NCI-H2029 (cell line): ENCODE data around the gene CRYAB.
A peak's percentile ranks its signal among the peaks of the same experiment; 100 is the strongest.
"Not testable (repeated sequence)": the region's sequence is repeated elsewhere in the genome, so short reads cannot be mapped to it uniquely, and the experiment has no call there.

Experiments
- DNase-seq: peaks from one replicate; lab custom pipeline; 2025; lab: John Stamatoyannopoulos, UW

CRYAB gene

DNA sequence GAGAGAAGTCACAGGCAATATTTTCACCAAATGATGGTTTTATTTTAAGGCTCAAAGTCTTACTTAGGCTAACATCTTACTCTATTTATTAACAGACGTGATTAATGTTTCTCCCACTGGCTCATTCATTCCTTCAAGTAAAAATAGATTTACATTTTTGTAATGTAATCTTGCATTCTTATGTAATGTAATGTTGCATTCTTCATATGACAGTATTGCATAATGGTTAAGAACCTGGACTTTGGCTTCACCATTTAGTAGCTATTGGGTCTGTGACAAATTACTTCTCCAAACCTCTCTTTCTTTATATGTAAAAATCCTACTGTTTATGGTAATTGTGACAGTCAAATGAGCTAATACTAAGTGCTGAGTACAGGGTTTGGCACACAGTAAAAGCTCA is 22.3 kb upstream of the CRYAB start:
- DNase-seq: no peak

DNA sequence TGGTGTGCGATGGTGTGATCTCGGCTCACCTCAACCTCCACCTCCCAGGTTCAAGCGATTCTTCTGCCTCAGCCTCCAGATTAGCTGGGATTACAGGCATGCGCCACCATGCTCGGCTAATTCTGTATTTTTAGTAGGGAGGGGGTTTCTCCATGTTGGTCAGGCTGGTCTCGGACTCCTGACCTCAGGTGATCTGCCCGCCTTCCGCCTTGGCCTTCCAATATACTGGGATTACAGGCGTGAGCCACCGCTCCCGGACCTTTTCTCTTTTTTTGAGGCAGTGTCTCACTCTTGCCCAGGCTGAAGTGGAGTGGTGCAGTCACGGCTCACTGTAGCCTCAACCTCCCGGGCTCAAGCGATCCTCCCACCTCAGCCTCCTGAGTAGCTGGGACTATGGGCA is 21.6 kb upstream of the CRYAB start:
- DNase-seq: not testable (repeated sequence)

DNA sequence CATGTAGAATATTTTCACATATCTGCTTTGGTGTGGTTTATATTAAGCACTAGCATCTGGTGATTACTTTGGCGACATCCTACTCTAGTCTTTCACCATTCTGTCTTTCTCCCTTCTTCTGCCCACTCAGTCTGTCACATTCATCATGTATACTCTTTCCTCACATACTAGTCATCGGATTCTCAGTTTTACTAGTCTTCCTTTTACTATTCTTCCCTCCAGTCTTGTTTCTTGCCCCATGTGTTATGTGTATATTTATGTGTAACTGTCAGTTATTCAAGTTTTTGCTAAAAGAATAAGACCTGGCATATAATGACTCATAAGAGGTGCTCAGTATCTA is 21.0 kb upstream of the CRYAB start:
- DNase-seq: no peak

DNA sequence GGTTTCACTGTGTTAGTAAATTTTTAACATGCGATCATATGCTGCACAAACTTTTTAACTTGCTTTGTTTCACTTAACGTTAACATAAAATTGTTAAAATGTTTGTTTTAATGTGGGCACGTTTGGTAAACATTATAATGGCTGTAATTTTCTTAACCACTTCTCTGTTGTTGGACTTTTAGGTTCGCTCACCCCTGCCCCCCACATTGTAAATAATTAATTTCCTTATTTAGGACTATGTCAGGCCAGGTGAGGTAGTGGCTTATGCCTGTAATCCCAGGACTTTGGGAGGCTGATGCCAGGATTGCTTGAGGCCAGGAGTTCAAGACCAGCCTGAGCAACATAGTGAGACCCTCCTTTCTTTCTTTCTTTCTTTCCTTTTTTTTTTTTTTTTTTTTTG is 18.9 kb upstream of the CRYAB start:
- no peak for DNase-seq

DNA sequence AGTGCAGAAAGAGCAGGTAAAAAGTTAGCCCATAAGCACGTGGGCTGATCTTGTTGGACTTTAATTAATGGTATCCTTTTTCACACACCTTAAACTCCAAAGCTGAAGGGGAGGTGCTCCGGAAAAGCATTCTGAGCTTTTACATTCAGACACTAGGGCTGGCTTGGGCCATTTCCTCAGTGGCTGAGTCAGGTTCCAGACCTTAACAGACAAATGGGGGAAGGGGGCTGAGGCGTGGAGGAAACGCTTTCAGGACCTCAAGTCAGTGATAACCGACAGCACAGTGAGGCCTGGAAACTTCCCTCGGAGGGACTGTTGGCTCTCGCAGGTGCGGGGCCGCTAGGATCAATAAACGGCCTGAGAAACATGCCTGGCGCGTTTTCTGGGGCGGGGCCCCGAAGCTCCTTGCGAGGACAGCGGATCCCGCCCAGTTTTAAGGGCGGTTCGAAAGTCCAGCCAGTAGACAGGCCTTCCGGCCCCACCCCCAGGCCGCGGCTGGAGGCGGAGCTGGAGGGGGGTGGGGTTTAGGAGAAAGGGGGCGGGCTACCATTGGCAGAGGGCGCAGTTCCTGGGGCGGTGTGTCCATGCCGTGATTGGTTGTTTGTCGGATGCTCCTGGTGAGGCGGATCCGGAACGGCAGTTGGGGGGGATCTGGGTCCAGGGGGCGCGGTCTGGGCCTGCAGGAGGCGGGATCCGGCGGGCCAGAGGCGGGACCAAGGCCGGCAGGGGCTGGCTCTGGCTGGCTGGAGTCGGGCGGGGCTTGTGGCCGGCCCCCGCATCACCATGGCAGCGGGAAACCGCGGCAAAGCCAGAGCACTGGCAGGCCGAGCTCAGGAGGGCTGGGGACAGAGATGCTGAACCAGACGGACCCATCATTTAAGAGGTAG is 15.2 kb upstream of the CRYAB start:
- peak; percentile 97 for DNase-seq

DNA sequence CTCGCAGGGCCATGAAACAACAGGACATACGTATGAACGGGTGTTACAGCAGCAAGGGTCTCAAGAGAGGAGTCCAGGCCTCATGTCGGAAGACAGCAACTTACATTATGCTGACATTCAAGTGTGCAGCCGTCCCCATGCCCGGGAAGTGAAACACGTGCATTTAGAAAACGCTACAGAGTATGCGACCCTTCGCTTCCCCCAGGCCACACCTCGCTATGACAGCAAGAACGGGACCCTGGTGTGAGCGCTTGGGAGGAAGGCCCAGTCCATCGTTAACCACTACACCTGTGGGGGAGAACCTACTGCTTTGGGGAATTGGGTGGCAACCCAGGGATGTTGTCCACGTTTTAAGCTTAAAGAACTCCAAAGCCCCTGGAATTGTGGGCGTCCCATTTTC is 14.4 kb upstream of the CRYAB start:
- DNase-seq: no peak

DNA sequence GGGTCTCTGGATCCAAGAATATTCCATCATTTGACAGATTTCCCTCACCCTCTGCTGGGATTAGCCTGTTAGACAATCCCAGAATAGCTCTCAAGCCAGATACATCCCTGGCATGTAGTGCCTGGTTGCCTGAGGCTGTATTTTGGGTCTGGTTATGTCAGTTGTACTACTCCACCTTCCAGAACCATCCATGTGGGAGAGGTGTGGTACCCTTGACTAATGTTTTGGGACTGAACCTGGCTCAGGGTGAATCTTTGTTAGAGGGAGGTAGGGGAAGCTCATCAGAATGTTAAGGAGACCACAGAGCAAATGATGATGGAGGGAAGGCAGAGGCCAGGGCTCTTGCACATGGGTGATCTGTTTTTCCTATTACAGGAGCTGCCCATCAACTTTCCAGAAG is 12.4 kb upstream of the CRYAB start:
- DNase-seq: no peak

DNA sequence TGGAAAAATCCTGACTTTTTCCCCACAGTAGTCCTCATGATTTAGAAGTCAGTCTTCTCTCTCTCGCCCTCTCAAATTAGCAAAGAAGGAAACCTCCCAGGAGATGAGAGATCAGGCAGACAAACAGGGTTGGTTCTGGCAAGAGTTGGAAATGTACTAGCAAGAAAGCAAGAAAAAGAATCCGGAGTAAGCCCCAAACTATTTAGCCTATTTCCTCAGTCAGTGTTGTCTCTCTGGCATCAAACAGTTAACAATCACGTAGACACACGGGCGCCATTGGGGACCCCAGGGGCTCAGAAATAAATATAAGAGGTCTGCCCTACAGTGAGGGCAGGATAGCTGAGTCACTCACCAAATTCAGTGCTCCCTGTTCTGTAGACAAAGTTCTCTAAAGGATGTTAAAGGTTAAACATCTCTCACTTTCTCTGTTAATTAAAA is 11.8 kb upstream of the CRYAB start:
- DNase-seq: no peak

DNA sequence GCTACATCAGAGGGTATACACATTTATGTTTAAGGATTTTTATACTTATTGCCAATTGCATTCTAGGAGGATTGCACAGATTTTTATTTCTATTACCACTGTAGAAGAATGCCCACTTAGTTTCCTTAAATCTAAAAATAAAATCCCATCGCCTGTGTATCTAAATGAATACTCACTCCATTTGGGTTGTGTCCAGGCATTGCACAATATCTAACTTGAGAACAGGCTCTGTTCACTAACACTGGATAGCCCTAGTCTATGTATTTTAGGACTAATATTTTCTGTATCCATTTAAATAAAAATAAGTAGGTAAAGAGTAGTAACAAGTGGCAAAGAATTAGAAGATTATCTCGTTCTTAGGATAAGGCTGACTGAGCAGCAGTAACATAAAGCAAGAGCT is 11.2 kb upstream of the CRYAB start:
- peak; percentile 46 for DNase-seq

DNA sequence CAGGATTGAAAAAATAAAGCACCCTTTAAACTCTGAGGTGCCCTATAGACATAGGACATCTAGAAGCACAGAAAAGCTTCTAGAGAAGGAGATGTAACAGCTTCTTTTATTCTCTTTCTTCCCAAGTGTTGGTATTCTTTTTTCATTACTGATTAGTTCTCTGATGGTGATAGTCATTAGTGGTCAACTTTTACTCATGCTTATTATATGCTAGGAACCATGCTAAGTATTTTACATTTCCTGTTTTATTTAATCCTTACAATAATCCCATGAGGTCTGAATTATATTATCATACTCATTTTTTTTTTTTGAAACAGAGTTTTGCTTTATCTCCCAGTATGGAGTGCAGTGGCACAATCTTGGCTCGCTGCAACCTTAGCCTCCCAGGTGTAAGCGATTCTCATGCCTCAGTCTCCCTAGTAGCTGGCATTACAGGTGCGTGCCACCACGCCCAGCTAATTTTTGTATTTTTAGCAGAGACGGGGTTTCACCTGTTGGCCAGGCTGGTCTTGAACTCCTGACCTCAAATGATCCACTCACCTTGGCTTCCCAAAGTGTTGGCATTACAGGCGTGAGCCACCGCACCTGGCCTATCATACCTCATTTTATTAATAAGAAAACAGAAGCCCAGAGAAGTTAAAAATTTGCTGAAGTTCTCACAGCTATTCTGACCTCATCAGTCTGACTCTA is 10.1 kb upstream of the CRYAB start:
- no peak for DNase-seq

DNA sequence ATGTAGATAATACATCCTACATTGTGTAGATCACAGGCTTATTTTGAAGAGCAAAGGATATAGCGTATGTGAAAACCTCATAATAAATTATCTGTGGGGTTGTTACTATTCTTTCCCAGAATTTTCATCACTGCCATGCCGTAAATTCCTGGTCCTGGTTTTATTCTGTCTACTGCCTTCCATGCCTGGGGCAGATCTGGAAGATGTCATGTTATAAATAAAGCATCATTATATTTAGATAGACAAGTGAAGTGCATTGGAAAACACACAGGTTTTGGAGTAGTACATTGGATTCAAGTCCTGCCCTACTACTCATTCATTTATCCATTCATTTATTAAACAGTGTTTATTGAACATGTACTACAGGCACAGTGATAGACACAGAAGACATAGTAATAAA is 9.3 kb upstream of the CRYAB start:
- DNase-seq: no peak

DNA sequence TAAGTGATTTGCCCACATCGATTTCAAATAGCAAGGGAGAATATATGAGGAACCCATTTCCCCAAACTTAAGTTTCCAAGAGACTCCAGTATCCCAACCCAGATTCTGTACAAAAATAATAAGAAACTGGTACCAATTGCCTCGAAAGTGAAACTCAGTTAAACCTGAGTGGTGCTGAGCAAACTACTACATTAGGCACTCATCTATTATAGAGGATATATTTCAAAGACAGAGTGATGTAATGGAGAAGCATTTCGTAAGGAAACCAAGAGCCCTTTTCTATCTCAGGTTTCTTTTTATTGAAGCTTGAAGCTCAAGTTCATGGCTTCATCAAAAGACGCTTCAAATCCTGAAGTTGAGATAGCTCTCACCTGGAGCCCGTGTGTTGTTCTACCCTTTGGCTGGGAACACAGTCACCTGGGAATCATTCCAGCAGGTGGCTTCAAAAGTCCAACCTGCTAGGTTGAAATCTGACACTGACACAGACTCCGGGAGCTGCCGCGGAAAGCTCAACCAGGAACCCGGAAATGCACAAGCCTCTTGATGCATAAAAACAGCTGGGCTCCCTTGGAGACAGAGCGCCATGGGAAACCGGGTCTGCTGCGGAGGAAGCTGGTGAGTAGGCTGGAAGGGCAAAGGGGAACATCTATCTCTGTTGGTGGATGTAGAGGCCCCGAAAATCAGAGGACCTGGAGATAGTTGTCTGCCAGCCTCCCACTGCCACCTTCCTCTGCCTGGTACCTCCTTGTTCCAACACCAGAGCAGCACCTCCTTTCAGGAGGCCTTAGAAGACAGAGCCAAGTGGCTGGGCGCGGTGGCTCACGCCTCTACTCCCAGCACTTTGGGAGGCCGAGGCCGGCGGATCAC is 7.1 kb upstream of the CRYAB start, which contains the start of gene C11orf52:
Gene C11orf52 (plus strand): TSS at position 524 of the 867 bp plus-strand sequence. CDS start 60 bp downstream, at position 584.
- peak; percentile 98 for DNase-seq

DNA sequence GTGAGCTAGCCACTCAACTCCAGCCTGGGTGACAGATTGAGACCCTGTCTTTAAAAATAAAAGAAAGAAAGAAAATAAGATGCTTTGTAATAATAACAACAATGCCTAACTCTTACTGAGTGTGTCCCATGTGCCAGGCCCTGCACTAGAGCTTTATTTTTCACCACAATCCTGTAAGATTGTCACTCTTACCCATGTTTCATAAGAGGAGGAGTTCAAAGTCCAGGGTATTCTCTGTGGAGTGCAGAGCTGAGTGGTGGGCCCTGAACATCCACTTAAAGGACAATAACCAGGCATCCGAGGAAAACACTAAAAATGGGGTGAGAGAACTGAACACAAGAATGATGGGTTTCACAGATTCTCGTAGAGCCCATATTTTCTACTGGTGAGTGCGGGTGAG is 6.2 kb upstream of the CRYAB start:
- no peak for DNase-seq

DNA sequence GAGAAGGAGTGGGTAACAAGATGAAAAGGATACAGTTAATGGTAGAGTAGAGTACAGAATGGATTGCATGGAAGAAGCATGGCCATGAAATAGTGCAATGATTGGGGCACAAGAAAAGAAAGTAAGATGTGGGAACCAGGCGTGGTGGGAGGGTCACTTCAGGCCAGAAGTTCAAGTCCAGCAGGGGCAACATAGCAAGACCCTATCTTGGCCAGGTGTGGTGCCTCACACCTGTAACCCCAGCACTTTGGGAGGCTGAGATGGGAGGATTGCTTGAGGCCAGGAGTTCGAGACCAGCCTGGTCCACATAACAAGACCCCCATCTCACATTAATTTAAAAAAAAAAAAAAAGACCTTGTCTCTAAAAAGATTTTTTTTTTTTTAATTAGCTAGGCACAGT is 5.7 kb upstream of the CRYAB start:
- DNase-seq: no peak

DNA sequence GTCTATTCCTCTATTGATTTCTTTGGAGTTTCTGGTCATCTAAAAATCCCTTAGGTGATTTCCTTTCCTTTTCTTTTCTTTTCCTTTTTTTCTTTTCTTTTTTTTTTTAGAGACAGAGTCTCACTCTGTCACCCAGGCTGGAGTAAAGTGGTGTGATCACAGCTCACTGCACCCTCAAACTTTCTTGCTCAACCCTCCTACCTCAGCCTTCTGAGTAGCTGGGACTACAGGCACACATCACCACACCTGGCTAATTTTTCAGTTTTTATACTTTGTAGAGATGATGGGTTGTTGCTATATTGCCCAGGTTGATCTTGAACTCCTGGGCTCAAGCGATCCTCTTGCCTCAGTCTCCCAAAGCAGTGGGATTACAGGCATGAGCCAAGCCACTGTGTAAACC is 5.2 kb upstream of the CRYAB start:
- DNase-seq: no peak

DNA sequence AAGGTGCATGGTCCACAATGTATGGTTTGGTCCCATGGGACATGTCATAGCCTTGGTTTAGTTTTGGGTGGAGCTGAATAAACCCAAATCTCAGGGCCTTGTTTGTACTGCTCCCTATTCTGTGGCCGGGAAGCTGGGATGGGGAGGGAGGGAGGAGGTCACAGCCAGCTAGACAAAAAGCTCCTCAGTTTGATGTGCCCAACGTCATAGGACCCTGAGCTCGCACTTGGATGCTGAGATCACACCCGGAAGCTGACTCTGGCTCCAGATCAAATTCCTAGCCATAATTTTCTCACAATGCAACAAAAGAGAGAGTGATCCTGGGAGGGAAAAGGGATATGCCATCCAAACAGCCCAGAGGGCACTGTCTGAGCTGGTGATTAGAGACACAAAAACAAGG is 2.4 kb upstream of the CRYAB start:
- peak; percentile 60 for DNase-seq

DNA sequence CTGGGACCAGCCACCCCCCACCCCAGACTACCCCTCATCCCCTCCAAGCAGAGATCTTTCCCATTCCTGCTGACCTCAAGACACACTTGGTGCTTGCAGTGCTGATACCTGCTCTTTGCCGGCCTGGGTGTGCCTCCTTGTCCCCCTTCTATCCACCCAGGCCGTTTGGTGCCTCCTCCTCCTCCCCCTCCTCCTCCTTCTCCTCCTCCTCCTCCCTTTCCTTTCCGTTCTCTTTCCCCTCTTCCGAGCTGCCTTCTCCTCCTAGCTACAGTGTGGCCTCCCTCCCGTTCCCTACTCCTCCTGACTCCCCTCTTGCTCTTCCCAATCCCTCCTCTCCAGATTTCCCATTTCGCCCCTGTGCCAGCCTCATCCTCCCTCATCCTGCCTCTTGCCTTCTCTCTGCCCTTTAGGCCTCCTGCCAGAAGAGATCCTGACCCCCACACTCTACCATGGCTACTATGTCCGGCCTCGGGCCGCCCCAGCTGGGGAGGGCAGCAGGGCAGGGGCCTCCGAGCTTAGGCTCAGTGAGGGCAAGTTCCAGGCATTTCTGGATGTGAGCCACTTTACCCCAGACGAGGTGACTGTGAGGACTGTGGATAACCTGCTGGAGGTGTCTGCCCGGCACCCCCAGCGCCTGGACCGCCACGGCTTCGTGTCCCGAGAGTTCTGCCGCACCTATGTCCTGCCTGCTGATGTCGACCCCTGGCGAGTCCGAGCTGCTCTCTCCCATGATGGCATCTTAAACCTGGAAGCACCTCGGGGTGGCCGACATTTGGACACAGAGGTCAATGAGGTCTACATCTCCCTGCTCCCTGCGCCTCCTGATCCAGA is 1.7 kb upstream of the CRYAB start:
- DNase-seq: no peak

DNA sequence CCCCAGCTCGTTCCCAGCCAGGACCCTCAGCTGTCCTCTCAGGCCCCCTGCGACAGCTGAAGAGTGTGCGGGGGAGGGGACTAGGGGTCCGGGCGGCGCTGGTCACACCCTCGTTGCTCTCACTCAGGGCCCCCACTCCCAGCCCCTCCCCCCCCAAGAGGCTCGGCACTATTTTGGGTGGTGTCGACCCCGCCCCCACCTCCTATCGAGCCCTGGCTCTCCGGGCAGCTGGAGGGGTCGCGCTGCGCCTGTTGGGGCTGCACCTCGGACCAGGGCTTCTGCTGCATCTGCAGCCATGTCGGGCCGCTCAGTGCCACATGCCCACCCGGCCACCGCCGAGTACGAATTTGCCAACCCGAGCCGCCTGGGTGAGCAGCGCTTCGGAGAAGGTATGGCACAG is 965 bp upstream of the CRYAB start, which contains the start of gene HSPB2:
Gene HSPB2 (plus strand): TSS at position 200 of the 400 bp plus-strand sequence. CDS start 96 bp downstream, at position 296.
- DNase-seq: no peak

DNA sequence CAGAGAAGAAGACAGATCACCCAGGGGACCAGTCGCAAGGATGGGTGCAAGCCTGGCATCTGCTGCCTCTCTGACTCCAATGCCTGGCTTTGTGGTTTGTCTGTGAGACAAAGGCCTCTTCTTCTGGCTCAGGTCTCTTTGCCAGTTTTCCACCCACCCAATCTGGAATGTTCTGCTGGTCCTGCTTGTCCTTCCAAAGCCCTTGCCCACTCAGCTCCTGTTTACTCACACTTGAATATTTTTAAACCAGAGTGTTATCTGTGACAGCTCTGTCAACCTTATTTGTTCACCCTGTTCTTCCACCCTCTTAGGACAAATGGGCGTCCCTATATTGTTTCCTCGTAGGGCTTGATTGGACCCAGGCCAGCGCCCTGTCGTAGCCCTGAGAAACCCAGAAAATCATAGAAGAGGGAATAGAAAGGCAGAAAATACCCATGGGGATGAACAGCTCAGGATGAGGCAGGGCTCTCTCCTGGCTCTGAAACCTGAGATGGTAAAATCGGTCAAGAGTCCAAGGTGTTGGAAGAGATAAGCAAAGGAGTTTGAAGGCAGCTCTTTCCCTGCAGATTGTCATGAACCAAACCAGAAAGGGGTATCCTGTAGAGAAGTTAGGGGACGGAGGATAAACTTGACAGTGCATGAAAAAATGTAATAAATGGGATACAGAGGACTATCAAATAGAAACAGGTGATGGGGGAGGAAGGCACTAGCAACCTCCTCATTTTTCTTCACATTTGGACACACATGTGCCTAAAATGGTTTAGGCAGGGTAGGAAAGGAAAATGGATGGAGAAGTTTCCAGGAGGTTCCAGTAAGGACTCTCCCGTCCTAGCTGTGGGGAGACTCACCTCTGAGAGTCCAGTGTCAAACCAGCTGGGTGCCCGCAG is 651 bp downstream of the CRYAB start:
- DNase-seq: peak; percentile 61

DNA sequence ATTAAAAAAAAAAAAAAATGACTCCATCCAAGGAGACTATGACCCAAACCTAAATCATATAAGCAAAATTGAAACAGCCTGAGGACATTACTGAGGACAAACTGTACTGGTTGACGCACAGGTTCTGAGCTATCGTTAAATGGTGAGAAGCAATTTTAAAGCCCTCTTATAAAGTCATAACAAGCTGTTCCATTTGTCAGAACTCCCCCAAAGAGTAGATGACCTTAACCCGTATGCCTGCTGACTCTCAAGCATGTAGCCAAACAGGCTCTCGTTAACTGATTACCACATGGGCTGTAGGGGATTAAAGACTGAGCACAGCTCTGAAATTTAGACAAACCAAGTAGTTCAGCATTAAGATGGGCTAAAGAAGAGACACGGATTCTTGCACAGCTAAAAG is 2.2 kb downstream of the CRYAB start:
- DNase-seq: no peak
